ENCODE measurements around the gene RHOT1.

RHOT1 gene

DNA sequence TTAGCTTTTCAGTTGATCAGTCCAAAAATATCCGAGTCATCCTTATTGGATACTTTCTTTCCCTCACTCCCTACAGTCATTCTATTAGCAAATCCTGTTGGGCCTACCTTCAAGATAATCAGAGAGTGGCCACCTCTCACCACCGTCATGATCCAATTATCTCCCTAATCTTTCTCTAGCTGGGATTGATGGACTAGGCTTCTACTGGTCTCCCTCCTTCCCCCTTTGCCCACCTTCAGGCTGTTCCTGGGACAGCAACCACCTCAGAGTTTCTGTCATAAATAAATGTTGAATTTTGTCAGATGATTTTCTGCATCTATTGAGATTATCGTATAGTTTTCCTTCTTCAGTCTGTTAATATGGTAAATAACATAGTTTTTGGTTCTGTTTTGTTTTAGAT lies 107.2 kb downstream of the RHOT1 start:
- TF ChIP-seq GATA3 (IDR thresholded peaks at IDR 0.05; ENCODE audit: low read depth, low read length) (no peak), GATA2 (IDR thresholded peaks at IDR 0.05; ENCODE audit: low read depth, low read length) (no peak)

DNA sequence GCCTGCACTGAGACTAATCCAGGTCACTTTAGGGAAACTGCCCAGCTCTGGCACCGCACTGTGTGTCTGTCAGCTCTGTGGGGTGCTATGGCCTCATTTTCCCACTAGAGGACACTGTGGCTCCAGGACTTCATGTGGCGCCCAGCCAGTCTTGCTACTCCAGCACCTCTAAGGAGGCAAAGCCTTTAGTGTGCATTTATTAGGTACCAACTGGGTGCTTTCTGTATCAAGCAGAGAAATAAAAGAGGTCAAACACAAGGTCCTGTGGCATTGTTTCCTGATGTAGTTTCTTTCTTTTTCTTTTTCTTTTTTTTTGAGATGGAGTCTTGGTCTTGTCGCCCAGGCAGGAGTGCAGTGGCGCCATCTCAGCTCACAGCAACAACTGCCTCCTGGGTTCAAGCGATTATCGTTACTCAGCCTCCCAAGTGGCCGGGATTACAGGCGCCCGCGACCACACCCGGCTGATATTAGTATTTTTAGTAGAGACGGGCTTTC lies 110.9 kb downstream of the RHOT1 start:
- no peak for TF ChIP-seq GATA2 (IDR thresholded peaks at IDR 0.05; ENCODE audit: low read depth, low read length)

DNA sequence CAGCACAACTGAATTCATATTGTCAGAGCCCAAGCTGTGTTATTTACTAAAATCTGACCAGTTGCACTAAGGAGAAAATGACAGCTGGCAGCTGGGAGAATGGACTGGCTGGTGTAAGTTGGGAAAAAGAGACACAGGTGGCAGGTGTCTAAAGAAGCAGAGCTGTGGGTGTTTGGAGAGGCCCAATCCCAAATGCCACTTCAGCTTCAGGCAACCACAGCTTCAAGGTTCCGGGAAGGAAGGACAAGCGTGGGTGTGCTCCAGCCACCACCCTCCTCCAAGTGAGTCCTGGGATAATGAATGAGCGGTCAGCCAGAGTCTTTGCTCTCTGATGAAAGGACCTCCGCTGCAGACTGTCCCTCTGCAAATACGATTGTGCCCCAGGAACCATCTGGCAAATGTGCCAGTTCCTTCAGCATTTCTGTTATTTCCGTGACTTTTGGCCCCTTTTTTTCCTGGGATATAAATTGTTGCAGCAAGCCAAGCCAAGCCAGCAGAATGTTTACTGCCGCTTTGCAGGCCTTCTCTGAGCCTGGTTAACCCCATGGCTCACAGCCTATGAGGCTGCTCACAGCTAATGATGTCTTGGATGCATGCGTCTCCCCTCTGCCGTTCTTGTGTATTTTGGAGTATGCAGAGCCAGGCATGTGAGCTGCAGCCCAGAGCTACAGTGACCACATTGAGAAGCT lies 113.9 kb downstream of the RHOT1 start:
- TF ChIP-seq GATA3 (IDR thresholded peaks at IDR 0.05; ENCODE audit: low read depth, low read length): no peak
- no peak for TF ChIP-seq GATA2 (IDR thresholded peaks at IDR 0.05; ENCODE audit: low read depth, low read length)

DNA sequence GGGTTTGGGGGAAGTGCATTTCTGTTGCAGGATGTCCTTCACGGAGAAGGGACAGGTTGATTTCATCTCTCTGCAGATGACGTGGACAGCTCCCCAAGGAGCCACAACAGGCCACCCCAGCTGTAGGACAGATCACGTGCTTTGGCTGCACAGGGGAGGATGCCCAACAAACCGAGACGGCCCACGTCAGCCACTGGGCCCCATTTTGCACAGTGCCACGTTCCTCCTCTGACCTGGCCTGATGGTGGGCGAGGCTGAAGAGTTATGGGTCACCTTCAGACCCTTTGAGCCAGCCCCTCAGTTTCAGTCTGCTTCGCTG lies 114.4 kb downstream of the RHOT1 start:
- TF ChIP-seq GATA2 (IDR thresholded peaks at IDR 0.05; ENCODE audit: low read depth, low read length): no peak
- TF ChIP-seq GATA3 (IDR thresholded peaks at IDR 0.05; ENCODE audit: low read depth, low read length): no peak

DNA sequence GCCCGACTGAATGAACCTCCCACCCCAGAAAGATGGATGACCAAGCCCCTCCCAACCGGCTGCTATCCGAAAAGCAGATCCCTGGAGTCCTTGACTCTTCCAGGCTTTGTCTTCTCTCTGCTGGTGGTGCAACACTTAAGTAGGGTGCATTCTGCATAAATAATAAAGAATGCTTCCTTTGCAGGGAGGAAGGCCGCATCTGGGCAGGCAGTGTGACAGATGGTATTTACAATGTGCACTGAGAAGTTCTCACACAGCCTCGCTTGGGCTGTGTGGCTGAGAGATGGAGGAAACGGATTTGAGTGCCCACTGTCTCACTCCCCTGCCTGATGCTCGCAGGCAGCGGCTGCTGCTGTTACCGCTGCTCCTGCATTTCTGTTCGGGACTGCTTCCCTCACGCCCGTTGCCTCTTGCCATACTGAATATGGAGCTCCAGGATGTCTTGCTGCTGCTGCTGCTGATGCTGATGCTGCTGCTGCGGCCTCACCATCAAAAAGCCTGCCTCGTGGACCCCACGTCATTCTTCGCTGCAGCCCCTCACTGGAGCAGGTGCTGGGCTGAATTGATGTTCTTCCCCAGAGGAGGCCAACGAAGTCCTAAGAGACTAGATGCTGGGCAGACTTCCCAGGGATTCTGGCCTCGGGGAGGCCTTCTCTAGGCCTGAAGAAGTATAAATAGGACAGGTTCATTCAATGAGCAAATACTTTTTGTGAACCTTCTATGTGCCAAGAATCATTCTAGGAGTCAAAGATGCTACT lies 116.3 kb downstream of the RHOT1 start:
- TF ChIP-seq GATA2 (IDR thresholded peaks at IDR 0.05; ENCODE audit: low read depth, low read length): no peak
- no peak for TF ChIP-seq GATA3 (IDR thresholded peaks at IDR 0.05; ENCODE audit: low read depth, low read length)

DNA sequence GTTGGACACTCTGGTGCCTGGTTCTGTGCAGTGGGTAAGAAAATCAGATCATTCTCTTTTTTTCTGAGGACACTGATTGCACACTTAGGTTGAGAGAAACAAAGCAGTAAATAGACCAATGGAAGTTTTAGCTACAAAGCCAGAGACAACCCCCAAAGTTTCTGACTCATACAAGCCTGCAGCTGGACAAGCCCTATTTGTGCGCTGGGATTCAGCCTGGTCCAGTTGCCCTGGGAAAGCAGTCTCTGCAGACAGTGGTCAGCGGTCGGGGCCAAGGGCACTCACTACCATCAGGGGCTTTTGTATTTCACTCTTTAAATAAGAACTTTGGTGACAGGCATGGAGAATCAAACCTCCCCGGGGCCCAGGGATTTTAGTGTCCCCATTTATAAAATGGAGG lies 117.3 kb downstream of the RHOT1 start:
- TF ChIP-seq GATA3 (IDR thresholded peaks at IDR 0.05; ENCODE audit: low read depth, low read length) (no peak), GATA2 (IDR thresholded peaks at IDR 0.05; ENCODE audit: low read depth, low read length) (no peak)

DNA sequence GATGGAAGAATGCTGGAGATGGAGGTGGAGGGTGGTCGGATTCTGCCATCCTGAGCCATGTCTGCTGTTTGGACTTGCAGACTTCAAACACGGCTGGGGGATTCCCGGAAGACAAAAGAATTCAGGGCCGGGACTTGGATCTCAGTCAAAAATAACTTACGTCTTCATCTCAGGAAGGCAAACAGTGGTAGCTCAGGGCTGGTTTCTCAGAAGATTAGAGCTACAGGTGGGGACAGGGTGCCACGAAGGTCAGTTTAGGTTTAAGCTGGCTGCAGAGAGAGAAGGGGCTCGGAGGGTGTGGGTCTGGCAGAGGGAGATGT lies 119.1 kb downstream of the RHOT1 start:
- TF ChIP-seq GATA2 (IDR thresholded peaks at IDR 0.05; ENCODE audit: low read depth, low read length) (no peak), GATA3 (IDR thresholded peaks at IDR 0.05; ENCODE audit: low read depth, low read length) (no peak)

DNA sequence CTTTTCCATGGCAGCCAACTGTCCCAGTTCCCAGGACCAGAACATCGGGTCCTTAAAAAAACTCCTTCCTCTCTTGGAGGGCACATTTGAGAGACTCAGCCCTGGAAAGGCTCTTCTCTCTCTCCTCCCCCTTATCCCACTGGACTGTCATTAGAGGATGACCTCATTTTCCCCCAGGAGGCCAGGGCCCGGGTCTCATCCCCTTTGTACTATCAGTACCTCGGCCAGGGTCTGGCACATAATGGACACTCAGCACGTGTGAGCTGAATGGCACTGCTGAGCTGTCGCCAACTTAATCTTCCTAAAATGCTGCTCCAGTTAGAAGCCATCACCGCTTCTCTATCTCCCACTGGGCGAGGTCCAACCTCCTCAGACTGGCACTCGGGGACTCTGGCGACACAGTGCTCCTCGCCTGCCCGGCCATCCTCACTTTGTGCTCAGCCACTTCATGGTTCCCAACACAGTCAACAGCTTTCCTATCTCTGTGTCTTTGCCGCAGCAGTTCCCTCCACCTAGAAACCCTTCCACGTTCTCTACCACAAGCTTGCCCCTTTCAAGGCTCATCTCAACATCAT lies 119.7 kb downstream of the RHOT1 start:
- no peak for TF ChIP-seq GATA3 (IDR thresholded peaks at IDR 0.05; ENCODE audit: low read depth, low read length)
- no peak for TF ChIP-seq GATA2 (IDR thresholded peaks at IDR 0.05; ENCODE audit: low read depth, low read length)

DNA sequence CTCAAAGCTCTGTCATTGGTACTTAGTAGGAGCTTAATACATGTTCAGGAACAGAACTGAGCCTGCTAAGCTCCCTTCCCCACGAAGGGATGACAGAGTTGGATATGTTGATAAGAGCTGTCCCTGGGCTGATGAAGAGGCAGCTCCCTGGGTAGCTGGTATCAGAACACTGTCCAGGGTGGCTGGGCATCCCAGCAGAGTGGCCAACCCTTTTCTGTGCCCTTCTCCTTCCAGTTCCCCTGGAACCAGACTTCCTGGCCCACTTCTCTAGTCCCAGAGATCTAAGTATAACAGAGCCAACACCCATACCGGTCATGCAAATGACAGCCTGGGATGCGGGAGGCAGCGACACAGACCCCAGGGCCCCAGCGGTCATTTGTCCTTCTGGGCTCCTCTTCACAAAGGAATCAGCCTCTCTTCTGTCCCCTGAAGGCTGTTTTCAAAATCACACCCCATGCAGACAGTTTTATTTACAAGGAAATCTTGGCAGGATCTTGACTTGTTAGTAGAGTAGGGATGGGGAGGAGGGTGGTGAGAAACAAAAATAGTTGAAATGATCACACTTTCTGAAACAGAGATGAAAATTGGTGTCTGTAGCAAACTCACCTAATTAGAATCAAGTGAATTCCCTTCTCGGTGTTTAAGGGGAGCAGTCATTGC lies 122.0 kb downstream of the RHOT1 start:
- TF ChIP-seq GATA3 (IDR thresholded peaks at IDR 0.05; ENCODE audit: low read depth, low read length) (no peak), GATA2 (IDR thresholded peaks at IDR 0.05; ENCODE audit: low read depth, low read length) (no peak)

DNA sequence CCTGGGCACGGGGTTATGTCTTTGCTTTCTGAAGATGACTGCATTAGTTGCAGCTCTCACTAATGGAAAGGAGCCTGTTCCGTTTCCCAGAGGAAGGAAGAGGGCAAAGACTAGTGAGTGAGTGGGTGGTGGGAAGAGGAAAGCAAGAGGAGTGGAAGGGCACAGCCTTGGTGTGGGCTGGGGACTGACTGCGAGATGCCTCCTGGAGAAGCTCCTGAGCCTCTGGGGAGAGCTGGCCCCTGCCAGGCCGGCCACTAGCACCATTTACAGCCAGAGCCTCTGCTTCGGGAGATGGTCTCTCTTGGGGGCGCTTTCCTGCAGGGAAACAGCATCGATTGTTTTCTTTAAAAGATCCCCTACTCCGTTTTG lies 122.5 kb downstream of the RHOT1 start:
- TF ChIP-seq GATA3 (IDR thresholded peaks at IDR 0.05; ENCODE audit: low read depth, low read length) (no peak), GATA2 (IDR thresholded peaks at IDR 0.05; ENCODE audit: low read depth, low read length) (no peak)

DNA sequence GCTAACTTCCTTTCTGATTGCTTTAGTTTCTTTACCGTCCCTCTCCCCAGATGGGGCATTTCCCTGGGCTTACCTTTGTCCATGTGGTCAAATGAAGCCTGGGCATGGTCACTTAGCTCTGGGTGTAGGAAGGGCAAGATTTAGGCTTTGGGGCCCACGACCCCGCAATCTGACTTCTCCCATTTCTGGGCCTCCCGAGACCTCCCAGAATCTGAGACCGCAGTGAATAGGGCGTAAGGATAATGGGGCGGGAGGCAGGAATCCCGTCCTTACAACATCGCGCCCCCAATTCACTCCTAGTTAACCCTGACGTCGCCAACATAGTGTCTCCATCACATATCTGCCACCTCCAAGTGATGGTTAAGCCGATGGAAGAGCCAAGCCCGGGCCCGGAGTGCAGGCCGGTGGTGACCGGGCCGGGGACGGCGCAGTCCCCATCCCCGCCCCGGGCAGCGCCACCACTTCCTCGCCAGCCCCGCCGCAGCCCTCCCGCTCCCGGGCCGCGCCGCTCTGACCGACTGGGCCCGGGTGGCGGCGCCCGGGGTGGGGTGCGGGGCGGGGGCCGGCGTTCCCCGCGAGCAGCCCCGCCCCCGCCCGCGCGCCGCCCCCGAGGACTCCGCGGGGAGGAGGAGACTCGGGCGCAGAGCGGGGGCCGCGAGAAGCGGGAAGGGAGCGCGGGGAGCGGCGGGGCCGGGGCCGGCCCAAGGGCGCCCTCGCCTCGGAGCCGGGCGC lies 123.1 kb downstream of the RHOT1 start, which contains the start of gene RHBDL3:
Gene RHBDL3, plus strand, starts transcription at position 641 of the 732 bp plus-strand sequence. CDS start 358 bp downstream, outside the sequence.
- TF ChIP-seq GATA2 (IDR thresholded peaks at IDR 0.05; ENCODE audit: low read depth, low read length) (no peak), GATA3 (IDR thresholded peaks at IDR 0.05; ENCODE audit: low read depth, low read length) (no peak)

DNA sequence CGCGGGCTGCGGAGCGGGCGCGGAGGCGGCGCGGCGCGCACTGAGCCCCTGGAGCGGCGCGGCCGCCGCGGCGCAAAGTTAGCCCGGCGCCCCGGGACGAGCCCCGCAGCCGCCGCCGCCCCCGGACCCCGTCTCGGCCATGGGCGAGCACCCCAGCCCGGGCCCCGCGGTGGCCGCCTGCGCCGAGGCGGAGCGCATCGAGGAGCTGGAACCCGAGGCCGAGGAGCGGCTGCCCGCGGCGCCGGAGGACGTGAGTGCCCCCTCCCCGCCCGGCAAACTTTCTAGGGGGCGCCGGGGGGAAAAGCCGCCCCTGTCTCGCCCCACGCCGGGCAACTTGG lies 123.7 kb downstream of the RHOT1 start:
- TF ChIP-seq GATA2 (IDR thresholded peaks at IDR 0.05; ENCODE audit: low read depth, low read length): no peak
- no peak for TF ChIP-seq GATA3 (IDR thresholded peaks at IDR 0.05; ENCODE audit: low read depth, low read length)

DNA sequence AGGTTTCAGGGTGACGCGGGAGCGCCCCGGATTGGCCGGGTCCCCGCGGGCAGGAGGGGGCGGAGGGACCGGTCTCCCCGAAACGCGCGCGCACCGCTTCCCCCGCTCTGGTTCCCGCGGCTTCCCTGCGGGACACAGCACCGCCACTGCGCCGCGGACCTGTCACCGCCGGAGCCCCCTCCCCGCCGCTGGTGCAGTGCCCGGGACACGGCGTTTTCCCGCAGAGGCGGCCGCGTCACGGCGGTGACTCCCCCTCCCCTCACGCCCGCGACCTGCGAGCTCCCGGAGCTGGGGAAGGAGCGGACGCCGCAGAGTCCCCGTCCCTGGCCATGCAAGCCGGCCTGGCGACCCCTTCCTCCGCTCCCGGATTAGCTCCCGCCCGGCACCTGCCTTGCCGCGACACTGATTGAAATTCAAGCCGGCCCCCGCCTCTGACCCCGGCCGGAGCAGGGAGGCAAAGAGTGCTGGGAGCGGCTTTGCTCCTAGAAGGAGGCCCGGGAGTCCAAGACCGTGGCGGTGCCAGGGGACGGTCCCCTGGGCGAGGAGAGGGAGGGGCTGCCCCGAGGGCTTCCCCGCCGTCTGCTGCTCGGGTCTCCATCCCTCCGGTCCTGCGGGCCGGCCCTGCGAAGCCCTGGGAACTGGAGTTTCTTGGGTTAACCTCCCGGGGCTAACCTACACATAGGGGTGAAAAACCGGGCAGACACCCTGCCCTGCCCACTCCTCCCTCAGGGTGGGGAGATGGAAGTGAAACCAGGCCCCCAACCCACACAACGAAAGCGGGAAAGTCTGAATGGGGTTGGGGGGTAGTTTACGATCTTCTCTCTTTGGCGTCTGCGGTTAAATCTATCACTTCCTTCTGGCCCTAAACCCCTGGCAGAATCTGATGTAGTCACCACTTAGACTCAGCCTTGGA lies 124.3 kb downstream of the RHOT1 start:
- no peak for TF ChIP-seq GATA3 (IDR thresholded peaks at IDR 0.05; ENCODE audit: low read depth, low read length)
- TF ChIP-seq GATA2 (IDR thresholded peaks at IDR 0.05; ENCODE audit: low read depth, low read length): no peak
